Tibial nerve (tissue), 4 donors: Measurements from ENCODE around the gene COL25A1.

Experiments used
- CTCF ChIP-seq, 5 experiments: fragments of 200-600 bp in 3 of 5; fragments of 450-650 bp in 2 of 5; sonication (generic) in 3 of 5; IDR thresholded peaks; one replicate each; pipeline ENCODE4 v1.5.1; 2016 to 2019; ENCODE audit warnings: antibody characterized with exemption in 5 of 5, mild to moderate bottlenecking in 3 of 5, moderate library complexity in 2 of 5
- EP300 ChIP-seq, 2 donors: sonication (generic); formaldehyde crosslinking; IDR thresholded peaks; one replicate each; pipeline ENCODE4 v1.6.1; 2017; ENCODE audit warnings: antibody characterized with exemption in 2 of 2, mild to moderate bottlenecking in 1 of 2
- POLR2A ChIP-seq, 2 donors: fragments of 450-650 bp; IDR thresholded peaks; one replicate each; pipeline ENCODE4 v1.6.1; 2017; ENCODE audit warnings: antibody characterized with exemption in 2 of 2, mild to moderate bottlenecking in 2 of 2, moderate library complexity in 2 of 2

DNA sequence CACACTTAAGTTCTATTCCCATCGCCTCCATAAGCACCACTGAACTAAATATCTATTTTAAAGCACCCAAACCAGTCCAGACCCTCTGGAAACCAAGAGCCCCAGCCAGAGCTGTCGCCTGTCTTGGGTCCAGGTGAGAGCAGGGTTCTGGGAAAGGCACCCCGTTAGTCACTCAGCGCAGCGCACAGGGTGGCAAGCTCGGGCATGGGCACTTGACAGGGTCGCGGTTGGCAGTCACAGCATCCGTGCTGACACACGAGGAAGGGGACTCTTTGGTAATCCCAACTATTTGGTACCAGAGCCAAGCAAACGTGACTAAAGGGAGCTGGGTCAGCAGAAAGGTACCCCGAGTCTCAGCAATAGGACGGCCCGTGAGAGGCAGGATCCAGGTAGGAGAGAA lies 515.4 kb downstream of the COL25A1 start:
- TF ChIP-seq POLR2A (IDR thresholded peaks at IDR 0.05) (no peak), CTCF (IDR thresholded peaks at IDR 0.05) (no peak), EP300 (IDR thresholded peaks at IDR 0.05) (no peak)
